NCI-H446 treated with DMSO at 0.1 percent for 48 hours (cell line): ENCODE results near the gene SEH1L.
"Not testable (repeated sequence)": the region's sequence is repeated elsewhere in the genome, so short reads cannot be mapped to it uniquely, and the experiment has no call there.

Experiments
- DNase-seq: peaks from one replicate; lab custom pipeline; 2025; lab: John Stamatoyannopoulos, UW

SEH1L gene

GRCh38 chr18:12944709-12945108, 3.1 kb upstream of the SEH1L start:
- DNase-seq, result peak; percentile 44

- DNase-seq, result peak; percentile 26
These were observed 1.1 kb upstream of the SEH1L start for GRCh38 chr18:12946549-12947284.

GRCh38 chr18:12948050-12948804, 416 bp downstream of the SEH1L start:
- peak; percentile 84 for DNase-seq

- DNase-seq, result no peak
These were observed 10.7 kb downstream of the SEH1L start for GRCh38 chr18:12958478-12958877.

- DNase-seq, result no peak
These were observed 12.6 kb downstream of the SEH1L start for GRCh38 chr18:12960395-12960794.

GRCh38 chr18:12960853-12961397, 13.1 kb downstream of the SEH1L start:
- DNase-seq, result peak; percentile 30

- no peak for DNase-seq
These were observed 15.3 kb downstream of the SEH1L start for GRCh38 chr18:12963069-12963468.

- no peak for DNase-seq
These were observed 20.3 kb downstream of the SEH1L start for GRCh38 chr18:12968115-12968514.

- no peak for DNase-seq
These were observed 20.8 kb downstream of the SEH1L start for GRCh38 chr18:12968619-12969018.

- no peak for DNase-seq
These were observed 25.9 kb downstream of the SEH1L start for GRCh38 chr18:12973562-12974213.

GRCh38 chr18:12975488-12975887, 27.7 kb downstream of the SEH1L start:
- DNase-seq, result no peak

- DNase-seq, result no peak
These were observed 28.5 kb downstream of the SEH1L start for GRCh38 chr18:12976305-12976704.

GRCh38 chr18:12980065-12980464, 32.3 kb downstream of the SEH1L start:
- not testable (repeated sequence) for DNase-seq

GRCh38 chr18:12989397-12990122, 41.7 kb downstream of the SEH1L start:
- no peak for DNase-seq

- no peak for DNase-seq
These were observed 42.3 kb downstream of the SEH1L start for GRCh38 chr18:12990123-12990475.

- no peak for DNase-seq
These were observed 42.8 kb downstream of the SEH1L start for GRCh38 chr18:12990641-12990966.

GRCh38 chr18:12990967-12991820, 43.4 kb downstream of the SEH1L start, which contains the start of gene CEP192:
CEP192 (plus strand) TSS chr18:12991362; CDS start chr18:12999425, 8,063 bp downstream.
- peak; percentile 96 for DNase-seq

- no peak for DNase-seq
These were observed 44.0 kb downstream of the SEH1L start for GRCh38 chr18:12991821-12992179.

GRCh38 chr18:12993439-12993838, 45.6 kb downstream of the SEH1L start:
- DNase-seq, result no peak

GRCh38 chr18:12995424-12995823, 47.6 kb downstream of the SEH1L start:
- DNase-seq, result no peak

- no peak for DNase-seq
These were observed 48.2 kb downstream of the SEH1L start for GRCh38 chr18:12995952-12996477.
